ENCODE measurements around the gene CHST8. TPM values are rescaled to one million over a fixed set of nuclear protein-coding genes. Genes with fewer than 3 reads are reported as not detected.

The CHST8 gene
- total and polyA plus RNA-seq, 11 donors: 0.10 to 0.88 (median 0.22) TPM; not detected in 3

GRCh38 chr19:33673258-33673875, 51.6 kb downstream of the CHST8 start:
- Histone ChIP-seq H3K36me3 (no peaks in the 10 kb centered on the region), H3K9me3 (no peaks in the 10 kb centered on the region), H3K4me3 (no peak overlapping the region), H3K27me3 (peaks cover 0 to 17% (median 0%) of the 10 kb centered on the region in 9 donors), H3K4me1 (no peaks in the 10 kb centered on the region), H3K27ac (no peak overlapping the region)
- intact Hi-C loops (cut with DNase I): no loop called here
- TF ChIP-seq CTCF (IDR thresholded peaks at IDR 0.05) (no peak), POLR2A (IDR thresholded peaks at IDR 0.05) (no peak)
- WGBS, 4 donors: 68 to 75% (median 73%) methylated on average over 9 of the region's 9 CpGs
- ATAC-seq (no peak), DNase-seq (peak in 1 of 5 donors; percentile 25)

DNA sequence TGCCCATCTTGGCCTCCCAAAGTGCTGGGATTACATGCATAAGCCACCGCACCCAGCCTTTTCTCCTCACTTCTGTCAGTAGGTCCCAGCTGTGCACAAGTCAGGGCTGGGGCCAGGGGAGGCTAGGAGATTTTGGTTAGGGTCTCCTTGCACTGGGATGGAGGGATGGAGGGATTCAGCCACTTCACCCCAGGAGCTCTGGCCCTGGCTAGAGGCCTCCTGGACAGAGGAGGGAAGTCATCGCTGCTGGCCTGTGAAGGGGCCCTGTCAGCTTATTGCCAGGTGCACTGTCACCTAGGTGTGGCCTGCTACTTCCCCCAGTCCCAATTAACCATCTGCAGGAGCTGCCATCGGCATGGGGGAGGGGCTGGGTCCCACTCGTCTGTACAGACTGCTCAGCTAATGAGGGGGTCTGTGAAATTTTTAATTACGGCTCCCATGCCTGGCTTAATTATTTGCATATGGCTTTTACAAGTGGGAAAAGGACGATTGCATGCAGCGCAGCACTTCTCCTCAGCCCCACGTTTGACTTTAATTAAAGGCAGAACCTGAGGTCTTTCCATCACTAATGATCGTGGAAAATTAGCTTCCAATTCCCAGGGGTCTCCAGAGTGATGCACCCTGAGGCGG, 52.4 kb downstream of the CHST8 start:
- no peaks in the 10 kb centered on the region for H3K4me1 ChIP-seq
- H3K27ac ChIP-seq: no peak overlapping the region
- no peak overlapping the region for H3K4me3 ChIP-seq
- ATAC-seq: no peak
- no peaks in the 10 kb centered on the region for H3K36me3 ChIP-seq
- H3K27me3 ChIP-seq: peaks cover 0 to 17% (median 0%) of the 10 kb centered on the region in 9 donors
- TF ChIP-seq POLR2A (IDR thresholded peaks at IDR 0.05) (no peak), CTCF (IDR thresholded peaks at IDR 0.05) (no peak)
- 61 to 67% (median 65%) methylated on average over 5 to 10 of the region's 10 CpGs for WGBS, 4 donors
- DNase-seq: peak in 1 of 5 donors; percentile 11
- intact Hi-C loops (cut with DNase I): no loop called here
- no peaks in the 10 kb centered on the region for H3K9me3 ChIP-seq

- no peaks in the 10 kb centered on the region for H3K4me1 ChIP-seq
- H3K27ac ChIP-seq: no peak overlapping the region
- intact Hi-C loops (cut with DNase I): no loop called here
- WGBS, 4 donors: 62 to 70% (median 66%) methylated on average over 8 to 10 of the region's 10 CpGs
- no peak for ATAC-seq
- TF ChIP-seq POLR2A (IDR thresholded peaks at IDR 0.05): no peak
- no peak for TF ChIP-seq CTCF (IDR thresholded peaks at IDR 0.05)
- H3K36me3 ChIP-seq: no peaks in the 10 kb centered on the region
- DNase-seq: peak in 1 of 5 donors; percentile 28
- H3K9me3 ChIP-seq: no peaks in the 10 kb centered on the region
- H3K27me3 ChIP-seq: peaks cover 0 to 18% (median 0%) of the 10 kb centered on the region in 9 donors
- H3K4me3 ChIP-seq: no peak overlapping the region
Observed at GRCh38 chr19:33674626-33675367, 53.0 kb downstream of the CHST8 start.

- DNase-seq: peak in 1 of 5 donors; percentile 19
- WGBS, 4 donors: 58 to 80% (median 61%) methylated on average over 7 of the region's 7 CpGs
- TF ChIP-seq CTCF (IDR thresholded peaks at IDR 0.05): no peak
- no peak overlapping the region for H3K4me3 ChIP-seq
- ATAC-seq: no peak
- H3K9me3 ChIP-seq: no peaks in the 10 kb centered on the region
- intact Hi-C loops (cut with DNase I): no loop called here
- no peaks in the 10 kb centered on the region for H3K4me1 ChIP-seq
- no peaks in the 10 kb centered on the region for H3K36me3 ChIP-seq
- H3K27ac ChIP-seq: no peak overlapping the region
- peaks cover 0 to 23% (median 0%) of the 10 kb centered on the region in 9 donors for H3K27me3 ChIP-seq
Observed at GRCh38 chr19:33675501-33676124, 53.9 kb downstream of the CHST8 start.
